Esophagus muscularis mucosa (tissue), 3 donors: ENCODE data around the gene C1orf210.

Experiments
- CTCF ChIP-seq, 3 experiments: fragments of 200-600 bp in 2 of 3; fragments of 450-650 bp in 1 of 3; sonication (generic) in 2 of 3; IDR thresholded peaks; one replicate each; pipeline ENCODE4 v1.5.1; 2017 to 2019; ENCODE audit warnings: antibody characterized with exemption in 3 of 3, mild to moderate bottlenecking in 2 of 3, moderate library complexity in 1 of 3
- POLR2A ChIP-seq: fragments of 450-650 bp; IDR thresholded peaks from one replicate; pipeline ENCODE4 v1.6.1; 2017; ENCODE audit warnings: antibody characterized with exemption, moderate library complexity, mild to moderate bottlenecking, low read depth
- POLR2AphosphoS5 ChIP-seq, 2 donors: sonication (generic); formaldehyde crosslinking; IDR thresholded peaks; one replicate each; pipeline ENCODE4 v1.6.1; 2017; ENCODE audit warnings: antibody characterized with exemption in 2 of 2

GRCh38 chr1:43237121-43237520 is 48.3 kb downstream of the C1orf210 start:
- TF ChIP-seq CTCF (IDR thresholded peaks at IDR 0.05) (no peak), POLR2A (no peak), POLR2AphosphoS5 (IDR thresholded peaks at IDR 0.05) (no peak)
